GM12878 (cell line): ENCODE results near the gene FAM171A1. TPM values are rescaled to one million over a fixed set of nuclear protein-coding genes. Genes with fewer than 3 reads are reported as not detected.

Source experiments
- ATAC-seq: fragments of 200-7000 bp; cut with Tn5 transposase; 3 replicates; pipeline ENCODE4 v1.9.1; 2020; ENCODE audit warnings: mild to moderate bottlenecking, moderate library complexity
- BruUV-seq: library from RNA; stranded (reverse); fragments of 400-500 nt; replicated peaks from 2 replicates; lab custom pipeline; 2021; lab: Mats Ljungman, UMichigan
- CTCF ChIA-PET: fragments of 300-600 bp; sonication (Branson Sonifier 250); formaldehyde crosslinking; extraction: SDS; loops from one replicate; lab custom pipeline; 2021; ENCODE audit warnings: inconsistent platforms; lab: Yijun Ruan, JAX
- POLR2A ChIA-PET: fragments of 350-600 bp; formaldehyde crosslinking; extraction: SDS; loops from one replicate; lab custom pipeline; 2021; ENCODE audit warnings: inconsistent platforms; lab: Charles Lee
- RAD21 ChIA-PET: fragments of 300-600 bp; sonication (Branson Sonifier 250); formaldehyde crosslinking; loops from one replicate; lab custom pipeline; 2023; ENCODE audit warnings: antibody characterized with exemption; ENCODE audit not compliant: unreplicated experiment; lab: Charles Lee
- SMC1A ChIA-PET: fragments of 300-600 bp; sonication (Branson Sonifier 250); formaldehyde crosslinking; loops from one replicate; lab custom pipeline; 2023; ENCODE audit not compliant: unreplicated experiment, uncharacterized antibody; lab: Charles Lee
- DNase-seq: peaks from one replicate; pipeline ENCODE4 v3.0.0-alpha.2; 2011; ENCODE audit warnings: low read depth, low spot score
- FAIRE-seq: peaks from 3 replicates; lab custom pipeline; 2011; peaks lifted over from hg19 to GRCh38; lab: Jason Lieb, UNC
- H2AFZ ChIP-seq: 2 replicates; pipeline ENCODE4 v1.6.0; 2011; ENCODE audit warnings: low read depth, low read length, control low read depth; ENCODE audit not compliant: control insufficient read depth
- H3K27ac ChIP-seq: 2 replicates; pipeline ENCODE4 v1.5.1; 2011; ENCODE audit warnings: control low read depth; ENCODE audit not compliant: control insufficient read depth, insufficient read depth
- H3K27me3 ChIP-seq, 2 experiments: replicated peaks in 1 of 2; 2 replicates each; pipeline versions ENCODE4 v1.6.0 to v1.6.1; 2011; ENCODE audit warnings: low read length in 1 of 2; ENCODE audit not compliant: control insufficient read depth in 2 of 2, insufficient read depth in 2 of 2
- H3K36me3 ChIP-seq, 2 experiments: 2 replicates each; pipeline ENCODE4 v1.5.1; 2011; ENCODE audit warnings: low read length in 1 of 2; ENCODE audit not compliant: control insufficient read depth in 2 of 2, insufficient read depth in 2 of 2
- H3K4me1 ChIP-seq: 2 replicates; pipeline ENCODE4 v1.6.1; 2011; ENCODE audit warnings: mild to moderate bottlenecking, low read length, moderate library complexity, mixed read lengths; ENCODE audit not compliant: control insufficient read depth, insufficient read depth
- H3K4me2 ChIP-seq: 2 replicates; pipeline ENCODE4 v1.6.0; 2011; ENCODE audit warnings: control low read depth; ENCODE audit not compliant: control insufficient read depth, insufficient read depth
- H3K4me3 ChIP-seq: fragments of 200-600 bp; sonication (generic); 2 replicates; pipeline ENCODE4 v1.5.1; 2016
- H3K79me2 ChIP-seq: 2 replicates; pipeline ENCODE4 v1.6.0; 2011; ENCODE audit warnings: low read length; ENCODE audit not compliant: control insufficient read depth, insufficient read depth
- H3K9ac ChIP-seq: 2 replicates; pipeline ENCODE4 v1.8.0; 2011; ENCODE audit warnings: low read length, control low read depth, mixed read lengths; ENCODE audit not compliant: control insufficient read depth, insufficient read depth
- H3K9me3 ChIP-seq: replicated peaks from 3 replicates; pipeline ENCODE4 v1.5.1; 2011; ENCODE audit warnings: mild to moderate bottlenecking, low read length; ENCODE audit not compliant: control insufficient read depth, insufficient read depth
- H4K20me1 ChIP-seq: 2 replicates; pipeline ENCODE4 v1.6.0; 2011; ENCODE audit not compliant: control insufficient read depth, insufficient read depth
- ESRRA ChIP-seq: IDR thresholded peaks from 2 replicates; pipeline ENCODE4 v1.6.1; 2012; ENCODE audit warnings: mild to moderate bottlenecking, low read length, improper control_type of control experiment
- ETV6 ChIP-seq, 2 experiments: fragments of 450-650 bp in 1 of 2; IDR thresholded peaks in 1 of 2; conservative IDR thresholded peaks in 1 of 2; 2 replicates each; pipeline ENCODE4 v1.6.1; 2014; ENCODE audit warnings: antibody characterized with exemption in 1 of 2, borderline replicate concordance in 1 of 2, low read depth in 1 of 2, mild to moderate bottlenecking in 1 of 2, moderate library complexity in 1 of 2
- FOS ChIP-seq: IDR thresholded peaks from 3 replicates; pipeline ENCODE4 v1.6.1; 2011; ENCODE audit warnings: borderline replicate concordance; ENCODE audit not compliant: insufficient read length; ENCODE audit errors: extremely low read depth
- JUND ChIP-seq: IDR thresholded peaks from 2 replicates; pipeline ENCODE4 v1.6.1; 2012; ENCODE audit warnings: low read depth, mild to moderate bottlenecking, low read length, improper control_type of control experiment, moderate library complexity
- NBN ChIP-seq: fragments of 450-650 bp; IDR thresholded peaks from 2 replicates; pipeline ENCODE4 v1.6.1; 2016
- NFXL1 ChIP-seq: fragments of 450-650 bp; IDR thresholded peaks from 2 replicates; pipeline ENCODE4 v1.6.1; 2017; ENCODE audit warnings: antibody characterized with exemption, mild to moderate bottlenecking, borderline replicate concordance
- NFYB ChIP-seq: IDR thresholded peaks from 2 replicates; pipeline ENCODE4 v1.6.1; 2011; ENCODE audit warnings: low read depth, mild to moderate bottlenecking, low read length, improper control_type of control experiment, moderate library complexity; ENCODE audit not compliant: insufficient read depth
- PML ChIP-seq: IDR thresholded peaks from 2 replicates; pipeline ENCODE4 v1.6.1; 2012; ENCODE audit warnings: low read length, inconsistent platforms
- POLR2A ChIP-seq: IDR thresholded peaks from 2 replicates; pipeline ENCODE4 v1.6.1; 2011; ENCODE audit warnings: low read depth, mild to moderate bottlenecking, low read length
- POLR2AphosphoS2 ChIP-seq: IDR thresholded peaks from 2 replicates; pipeline ENCODE4 v1.6.1; 2011; ENCODE audit warnings: low read depth, mild to moderate bottlenecking, low read length, improper control_type of control experiment, moderate library complexity
- RBBP5 ChIP-seq: fragments of 200-600 bp; sonication (generic); conservative IDR thresholded peaks from 2 replicates; pipeline ENCODE4 v1.6.1; 2016
- RCOR1 ChIP-seq: conservative IDR thresholded peaks from 2 replicates; pipeline ENCODE4 v1.6.1; 2012; ENCODE audit warnings: low read depth, low read length, improper control_type of control experiment
- SRF ChIP-seq, 2 experiments: IDR thresholded peaks; 2 replicates each; pipeline ENCODE4 v1.6.1; 2011; ENCODE audit warnings: low read depth in 2 of 2, low read length in 2 of 2, mild to moderate bottlenecking in 1 of 2, moderate library complexity in 1 of 2
- STAT3 ChIP-seq: IDR thresholded peaks from 2 replicates; pipeline ENCODE4 v1.6.1; 2011; ENCODE audit warnings: low read depth, low read length, improper control_type of control experiment
- USF2 ChIP-seq: IDR thresholded peaks from 2 replicates; pipeline ENCODE4 v1.6.1; 2011; ENCODE audit warnings: low read depth, low read length, improper control_type of control experiment, borderline replicate concordance
- WGBS: methylation state at CpG from one replicate; pipeline ENCODE4 v1.1.6; 2016; ENCODE audit warnings: low lambda C conversion rate; ENCODE audit not compliant: insufficient replicate concordance, insufficient coverage; ENCODE audit errors: missing lambda C conversion rate; 5-methylcytosine and 5-hydroxymethylcytosine counted together
- in situ Hi-C: fragments of 300-500 bp; cut with MboI; formaldehyde crosslinking; loops from 9 replicates; pipeline ENCODE4 v1.14.3; 2018; ENCODE audit warnings: mixed read lengths
- intact Hi-C: fragments of 100-400 bp; cut with micrococcal nuclease; formaldehyde crosslinking; loops from one replicate; pipeline ENCODE4 v1.14.2; 2022; ENCODE audit not compliant: unreplicated experiment
- polyA plus RNA-seq, 11 experiments: library from polyadenylated mRNA; depleted of rRNA in 4 of 11; unstranded in 6 of 11; stranded (reverse) in 5 of 11; fragments of >200 nt; fragmentation: Nextera tagmentation in 4 of 11; fragmentation: Illumina TruSeq in 1 of 11; extraction: Ambion mirVana in 4 of 11; extraction: Trizol in 1 of 11; gene quantifications; 1 replicate in 1 of 11; 2 replicates in 10 of 11; pipeline versions ENCODE4 v1.2.1 to v1.2.3, GENCODE V29; 2011 to 2016; ENCODE audit warnings: inconsistent platforms in 2 of 11, missing spikeins in 2 of 11, low read depth in 1 of 11
- total RNA-seq, 4 experiments: library from RNA; depleted of rRNA in 3 of 4; stranded (reverse); fragments of >200 nt in 3 of 4; fragmentation: Illumina TruSeq in 1 of 4; extraction: Trizol in 1 of 4; gene quantifications; 2 replicates each; pipeline versions ENCODE4 v1.2.1 to v1.2.3, GENCODE V29; 2013 to 2021
- TF ChIP-seq, protein P1 (sequence below): IDR thresholded peaks from 2 replicates; pipeline ENCODE4 v1.6.1; 2012; ENCODE audit warnings: low read depth, low read length, improper control_type of control experiment

The FAM171A1 gene
- total and polyA plus RNA-seq, 10 of the 15 experiments (the other 5 are each of a cell fraction or from before 2014, with no cell fraction given), result 0.05 to 0.28 (median 0.10) TPM; not detected in 1

GRCh38 chr10:15280462-15280861 lies 90.6 kb downstream of the FAM171A1 start:
- RAD21 ChIA-PET, result no interaction called here
- TF ChIP-seq JUND (no peak), RCOR1 (no peak), NFXL1 (no peak), POLR2A (no peak)
- Histone ChIP-seq H3K9ac (no peak overlapping the region), H2AFZ (no peak overlapping the region), H4K20me1 (no peaks in the 10 kb centered on the region), H3K9me3 (no peaks in the 10 kb centered on the region), H3K4me1 (no peaks in the 10 kb centered on the region), H3K4me2 (no peak overlapping the region), H3K79me2 (no peaks in the 10 kb centered on the region), H3K36me3 (no peaks in the 10 kb centered on the region), H3K4me3 (no peak overlapping the region), H3K27me3 (no peaks in the 10 kb centered on the region), H3K27ac (no peak overlapping the region)
- SMC1A ChIA-PET, result no interaction called here
- FAIRE-seq, result no peak
- in situ Hi-C loops (no loop called here), intact Hi-C loops (no loop called here)
- no peak for ATAC-seq
- CTCF ChIA-PET, result no interaction called here
- no peak for DNase-seq
- POLR2A ChIA-PET, result no interaction called here
- BruUV-seq, result no TSS peak
- WGBS, result 31% methylated on average over 4 of the region's 4 CpGs

GRCh38 chr10:15279236-15279635 lies 91.9 kb downstream of the FAM171A1 start:
- ChIA-PET POLR2A (no interaction called here), CTCF (no interaction called here), RAD21 (interaction anchor here (0.6 kb wide), 1 partner anchor 23 kb away, joined by 4 read pairs; no protein-coding TSS in a partner anchor), SMC1A (no interaction called here)
- FAIRE-seq (no peak), ATAC-seq (no peak), DNase-seq (no peak)
- Histone ChIP-seq H2AFZ (no peak overlapping the region), H3K36me3 (no peaks in the 10 kb centered on the region), H3K4me2 (no peak overlapping the region), H3K9me3 (no peaks in the 10 kb centered on the region), H3K27me3 (no peaks in the 10 kb centered on the region), H3K27ac (no peak overlapping the region), H3K4me3 (no peak overlapping the region), H4K20me1 (no peaks in the 10 kb centered on the region), H3K79me2 (no peaks in the 10 kb centered on the region), H3K9ac (no peak overlapping the region), H3K4me1 (no peaks in the 10 kb centered on the region)
- intact Hi-C loops (no loop called here), in situ Hi-C loops (no loop called here)
- 44% methylated on average over 4 of the region's 4 CpGs for WGBS
- BruUV-seq, result no TSS peak
- TF ChIP-seq POLR2AphosphoS2, result no peak
- TF ChIP-seq PML, result no peak
- TF ChIP-seq STAT3, result no peak
- TF ChIP-seq JUND, result no peak
- TF ChIP-seq FOS, result no peak
- TF ChIP-seq USF2, result no peak
- no peak for TF ChIP-seq ETV6 (conservative IDR thresholded peaks at IDR 0.05 in 1 of 2, IDR thresholded peaks at IDR 0.05 in 1 of 2; ENCODE audit: borderline replicate concordance in 1 of 2, low read depth in 1 of 2)
- TF ChIP-seq SRF (IDR thresholded peaks at IDR 0.05; ENCODE audit: low read depth in 2 of 2, low read length in 2 of 2), result no peak
- TF ChIP-seq NFYB, result no peak
- TF ChIP-seq, protein P1, sequence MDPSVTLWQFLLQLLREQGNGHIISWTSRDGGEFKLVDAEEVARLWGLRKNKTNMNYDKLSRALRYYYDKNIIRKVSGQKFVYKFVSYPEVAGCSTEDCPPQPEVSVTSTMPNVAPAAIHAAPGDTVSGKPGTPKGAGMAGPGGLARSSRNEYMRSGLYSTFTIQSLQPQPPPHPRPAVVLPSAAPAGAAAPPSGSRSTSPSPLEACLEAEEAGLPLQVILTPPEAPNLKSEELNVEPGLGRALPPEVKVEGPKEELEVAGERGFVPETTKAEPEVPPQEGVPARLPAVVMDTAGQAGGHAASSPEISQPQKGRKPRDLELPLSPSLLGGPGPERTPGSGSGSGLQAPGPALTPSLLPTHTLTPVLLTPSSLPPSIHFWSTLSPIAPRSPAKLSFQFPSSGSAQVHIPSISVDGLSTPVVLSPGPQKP, result no peak
- TF ChIP-seq ESRRA, result no peak
- no peak for TF ChIP-seq NFXL1
- no peak for TF ChIP-seq NBN
- TF ChIP-seq RBBP5, result no peak
